Left ventricle myocardium inferior (tissue), 1 donor: Measurements from ENCODE around the gene POU3F2. TPM values are rescaled to one million over a fixed set of nuclear protein-coding genes. Genes with fewer than 3 reads are reported as not detected.

Experiments used
- DNase-seq: peaks from one replicate; pipeline ENCODE4 v3.0.0-alpha.2; 2020
- H3K27ac ChIP-seq: fragments of 200-600 bp; replicated peaks from 2 replicates; pipeline ENCODE4 v1.8.0; 2021
- H3K27me3 ChIP-seq: fragments of 200-600 bp; 2 replicates; pipeline ENCODE4 v1.8.0; 2021; ENCODE audit warnings: low read depth
- H3K36me3 ChIP-seq: fragments of 200-600 bp; 2 replicates; pipeline ENCODE4 v1.8.0; 2021
- H3K4me1 ChIP-seq: fragments of 200-600 bp; 2 replicates; pipeline ENCODE4 v1.8.0; 2021
- H3K4me3 ChIP-seq: fragments of 200-600 bp; 2 replicates; pipeline ENCODE4 v1.8.0; 2021; ENCODE audit warnings: mild to moderate bottlenecking, moderate library complexity
- H3K9me3 ChIP-seq: fragments of 200-600 bp; replicated peaks from 2 replicates; pipeline ENCODE4 v1.8.0; 2021
- intact Hi-C: fragments of 100-400 bp; cut with micrococcal nuclease; formaldehyde crosslinking; loops from one replicate; pipeline ENCODE4 v1.11.0; 2022
- total RNA-seq: library from RNA; stranded (reverse); fragmentation: NEBNext Ultra II Directional; extraction: Animal tissue kit (Norgen Biotek cat#: 25700); gene quantifications from one replicate; pipeline ENCODE4 v1.2.1, GENCODE V29; 2021
- TF ChIP-seq, protein P1 (sequence below): fragments of 200-600 bp; IDR thresholded peaks from 2 replicates; pipeline ENCODE4 v1.8.0; 2021; ENCODE audit warnings: antibody characterized with exemption, mild to moderate bottlenecking, borderline replicate concordance
- donor health status: DM: no; HTN: yes; CAD: no; lungs with severe emphysema.

POU3F2 gene
- total RNA-seq, 1 donor from 2014 or later = not detected

DNA sequence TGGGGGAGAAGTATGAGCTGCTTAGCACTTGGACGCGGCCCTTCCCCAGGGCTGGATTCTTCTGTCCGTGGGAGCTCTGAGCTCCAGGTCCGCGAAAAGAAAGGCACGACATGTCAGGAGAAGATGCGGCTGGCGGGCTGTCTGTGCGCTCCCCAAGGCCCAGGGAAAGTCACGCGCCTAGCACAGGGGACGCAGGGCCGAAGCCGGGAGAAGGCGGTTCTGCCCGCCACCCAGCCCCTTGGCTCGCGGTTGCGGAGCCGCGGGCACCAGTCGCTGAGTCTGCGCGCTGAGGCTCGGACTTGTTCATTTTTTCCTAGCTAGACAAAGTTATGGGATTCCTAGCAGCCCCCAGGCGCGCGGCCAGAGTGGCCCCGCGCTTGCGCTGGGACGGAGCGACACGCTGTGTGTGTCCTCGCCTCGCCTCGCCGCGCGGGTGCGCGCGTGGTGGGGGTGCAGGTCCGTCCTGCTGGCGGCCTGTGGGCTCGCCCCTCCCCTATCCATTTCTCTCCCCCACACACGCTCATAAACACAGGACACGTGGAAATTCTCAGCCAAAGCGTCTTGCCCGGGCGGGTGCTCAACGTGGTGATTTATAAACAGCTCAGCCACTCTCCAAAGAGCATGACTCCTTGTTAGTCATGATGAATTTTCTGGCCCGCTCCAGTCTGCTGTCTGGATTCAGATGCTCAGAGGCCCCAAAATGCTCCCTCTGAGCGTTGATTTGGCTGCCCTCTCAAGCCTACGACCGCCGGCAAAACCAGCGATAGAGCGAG lies 1.9 kb upstream of the POU3F2 start:
- Histone ChIP-seq H3K4me3 (peak overlapping the region; percentile 67), H3K9me3 (no peaks in the 10 kb centered on the region), H3K27ac (no peak overlapping the region), H3K36me3 (no peaks in the 10 kb centered on the region), H3K4me1 (peaks cover 61% of the 10 kb centered on the region), H3K27me3 (peaks cover 99% of the 10 kb centered on the region)
- DNase-seq = no peak
- TF ChIP-seq, protein P1, sequence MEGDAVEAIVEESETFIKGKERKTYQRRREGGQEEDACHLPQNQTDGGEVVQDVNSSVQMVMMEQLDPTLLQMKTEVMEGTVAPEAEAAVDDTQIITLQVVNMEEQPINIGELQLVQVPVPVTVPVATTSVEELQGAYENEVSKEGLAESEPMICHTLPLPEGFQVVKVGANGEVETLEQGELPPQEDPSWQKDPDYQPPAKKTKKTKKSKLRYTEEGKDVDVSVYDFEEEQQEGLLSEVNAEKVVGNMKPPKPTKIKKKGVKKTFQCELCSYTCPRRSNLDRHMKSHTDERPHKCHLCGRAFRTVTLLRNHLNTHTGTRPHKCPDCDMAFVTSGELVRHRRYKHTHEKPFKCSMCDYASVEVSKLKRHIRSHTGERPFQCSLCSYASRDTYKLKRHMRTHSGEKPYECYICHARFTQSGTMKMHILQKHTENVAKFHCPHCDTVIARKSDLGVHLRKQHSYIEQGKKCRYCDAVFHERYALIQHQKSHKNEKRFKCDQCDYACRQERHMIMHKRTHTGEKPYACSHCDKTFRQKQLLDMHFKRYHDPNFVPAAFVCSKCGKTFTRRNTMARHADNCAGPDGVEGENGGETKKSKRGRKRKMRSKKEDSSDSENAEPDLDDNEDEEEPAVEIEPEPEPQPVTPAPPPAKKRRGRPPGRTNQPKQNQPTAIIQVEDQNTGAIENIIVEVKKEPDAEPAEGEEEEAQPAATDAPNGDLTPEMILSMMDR = no peak
- intact Hi-C loops = no loop called here

- no peak overlapping the region for H3K27ac ChIP-seq
- no peaks in the 10 kb centered on the region for H3K36me3 ChIP-seq
- peak overlapping the region; percentile 67 for H3K4me3 ChIP-seq
- no peak for DNase-seq
- intact Hi-C loops = no loop called here
- peaks cover 99% of the 10 kb centered on the region for H3K27me3 ChIP-seq
- TF ChIP-seq, protein P1 = peak; percentile 26
- H3K4me1 ChIP-seq = peaks cover 56% of the 10 kb centered on the region
- no peaks in the 10 kb centered on the region for H3K9me3 ChIP-seq
These were observed 1.4 kb upstream of the POU3F2 start for GRCh38 chr6:98833057-98833306.

- Histone ChIP-seq H3K9me3 (no peaks in the 10 kb centered on the region), H3K4me3 (peak overlapping the region; percentile 67), H3K27me3 (peaks cover 99% of the 10 kb centered on the region), H3K4me1 (peaks cover 55% of the 10 kb centered on the region), H3K36me3 (no peaks in the 10 kb centered on the region), H3K27ac (no peak overlapping the region)
- TF ChIP-seq, protein P1 = no peak
- intact Hi-C loops = no loop called here
- no peak for DNase-seq
These were observed 891 bp upstream of the POU3F2 start for GRCh38 chr6:98833307-98834059.

DNA sequence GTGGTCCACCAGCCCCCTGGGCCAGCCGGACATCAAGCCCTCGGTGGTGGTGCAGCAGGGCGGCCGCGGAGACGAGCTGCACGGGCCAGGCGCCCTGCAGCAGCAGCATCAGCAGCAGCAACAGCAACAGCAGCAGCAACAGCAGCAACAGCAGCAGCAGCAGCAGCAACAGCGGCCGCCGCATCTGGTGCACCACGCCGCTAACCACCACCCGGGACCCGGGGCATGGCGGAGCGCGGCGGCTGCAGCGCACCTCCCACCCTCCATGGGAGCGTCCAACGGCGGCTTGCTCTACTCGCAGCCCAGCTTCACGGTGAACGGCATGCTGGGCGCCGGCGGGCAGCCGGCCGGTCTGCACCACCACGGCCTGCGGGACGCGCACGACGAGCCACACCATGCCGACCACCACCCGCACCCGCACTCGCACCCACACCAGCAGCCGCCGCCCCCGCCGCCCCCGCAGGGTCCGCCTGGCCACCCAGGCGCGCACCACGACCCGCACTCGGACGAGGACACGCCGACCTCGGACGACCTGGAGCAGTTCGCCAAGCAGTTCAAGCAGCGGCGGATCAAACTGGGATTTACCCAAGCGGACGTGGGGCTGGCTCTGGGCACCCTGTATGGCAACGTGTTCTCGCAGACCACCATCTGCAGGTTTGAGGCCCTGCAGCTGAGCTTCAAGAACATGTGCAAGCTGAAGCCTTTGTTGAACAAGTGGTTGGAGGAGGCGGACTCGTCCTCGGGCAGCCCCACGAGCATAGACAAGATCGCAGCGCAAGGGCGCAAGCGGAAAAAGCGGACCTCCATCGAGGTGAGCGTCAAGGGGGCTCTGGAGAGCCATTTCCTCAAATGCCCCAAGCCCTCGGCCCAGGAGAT lies 1.0 kb downstream of the POU3F2 start:
- peaks cover 55% of the 10 kb centered on the region for H3K4me1 ChIP-seq
- no peak for DNase-seq
- intact Hi-C loops = no loop called here
- TF ChIP-seq, protein P1 = no peak
- H3K27ac ChIP-seq = no peak overlapping the region
- no peaks in the 10 kb centered on the region for H3K36me3 ChIP-seq
- H3K4me3 ChIP-seq = peak overlapping the region; percentile 67
- H3K27me3 ChIP-seq = peaks cover 99% of the 10 kb centered on the region
- H3K9me3 ChIP-seq = no peaks in the 10 kb centered on the region
